ENCODE data around the gene CADPS.

GRCh38 chr3:62920466-62920784, 45.2 kb upstream of the CADPS start:
- TF ChIP-seq PPARA (CRISPR knock-in tag; IDR thresholded peaks at IDR 0.05; ENCODE audit: borderline replicate concordance) (no peak), CREB5 (CRISPR knock-in tag; IDR thresholded peaks at IDR 0.05; ENCODE audit: low read depth) (no peak), ARNTL (CRISPR knock-in tag; IDR thresholded peaks at IDR 0.05; ENCODE audit: borderline replicate concordance, low read depth) (no peak), POU6F1 (CRISPR knock-in tag; IDR thresholded peaks at IDR 0.05; ENCODE audit: borderline replicate concordance, low read depth) (no peak), GLIS3 (CRISPR knock-in tag; IDR thresholded peaks at IDR 0.05) (no peak)
